OCI-LY1 (cell line): ENCODE results near the gene MICU1.

Experiments
- CTCF ChIP-seq: fragments of 200-600 bp; sonication (generic), shearing (Covaris generic); IDR thresholded peaks from 2 replicates; pipeline ENCODE4 v1.5.1; 2017; ENCODE audit warnings: mild to moderate bottlenecking, antibody characterized with exemption, low read length, moderate library complexity, mixed read lengths
- EZH2 ChIP-seq: fragments of 200-600 bp; sonication (generic), shearing (Covaris generic); IDR thresholded peaks from 2 replicates; pipeline ENCODE4 v1.8.0; 2017; ENCODE audit warnings: borderline replicate concordance, mixed run types, mild to moderate bottlenecking, antibody characterized with exemption, low read length, moderate library complexity, mixed read lengths

GRCh38 chr10:72615970-72616369 is 9.9 kb downstream of the MICU1 start:
- TF ChIP-seq CTCF: no peak
- no peak for TF ChIP-seq EZH2
